GM10248 (cell line): ENCODE data around the gene TCF20.

Experiments
- CTCF ChIA-PET: fragments of 300-600 bp; sonication (Branson Sonifier 250); formaldehyde crosslinking; extraction: SDS; loops from one replicate; lab custom pipeline; 2021; ENCODE audit warnings: antibody characterized with exemption; lab: Yijun Ruan, JAX
- POLR2A ChIA-PET: fragments of 350-650 bp; sonication (Branson Sonifier 250); formaldehyde crosslinking; extraction: SDS; loops from one replicate; lab custom pipeline; 2020; ENCODE audit warnings: antibody characterized with exemption; lab: Yijun Ruan, JAX
- DNase-seq: peaks from one replicate; pipeline ENCODE4 v3.0.0; 2012; ENCODE audit errors: extremely low spot score
- TF ChIP-seq, protein P1 (sequence below): IDR thresholded peaks from 2 replicates; pipeline ENCODE4 v1.5.1; 2012; ENCODE audit warnings: mild to moderate bottlenecking, low read depth; ENCODE audit errors: extremely low read depth, missing control alignments, control extremely low read depth

TCF20 gene

DNA sequence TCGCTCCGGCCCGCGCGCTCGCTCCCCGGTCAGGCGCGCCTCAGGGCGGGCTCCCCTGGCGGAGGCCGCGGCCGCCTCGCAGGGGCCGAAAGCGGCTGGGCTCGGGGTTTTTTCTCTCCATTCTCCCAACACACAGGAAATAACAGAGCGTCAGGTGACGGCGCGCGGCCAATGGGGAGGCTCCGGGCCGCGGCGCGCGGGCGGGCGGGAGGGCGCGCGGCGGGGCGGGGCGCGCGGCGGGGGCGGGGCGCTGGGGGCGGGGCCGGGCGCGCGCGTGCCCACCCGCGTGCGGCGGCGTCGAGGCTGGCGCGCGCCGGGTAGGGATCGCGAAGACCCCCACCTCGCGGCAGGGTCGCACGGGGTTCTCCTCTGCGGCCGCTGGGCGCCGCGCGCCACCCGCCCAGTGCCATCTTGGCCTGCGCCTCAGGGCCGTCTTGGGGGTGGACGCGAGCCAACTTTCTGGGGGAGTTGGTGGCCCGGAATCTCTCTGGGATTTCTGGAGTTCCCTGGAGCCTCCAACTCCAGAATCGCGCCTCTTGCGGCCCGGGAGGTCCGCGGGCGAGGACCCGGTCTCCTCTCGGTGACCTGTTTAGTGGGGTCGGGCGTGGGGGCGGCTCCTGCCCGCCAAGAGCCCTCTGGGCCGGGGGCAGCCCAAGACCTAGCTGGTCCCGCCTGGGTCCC is at the start of gene TCF20:
TSS of gene TCF20 (minus strand) at position 144 of the 681 bp plus-strand sequence. CDS start 55,348 bp downstream, outside the sequence.
- peak; percentile 96 for DNase-seq
- CTCF ChIA-PET: interaction anchor here (1.5 kb wide), 1 partner anchor 17 kb away, joined by 3 read pairs; no protein-coding TSS in a partner anchor
- TF ChIP-seq, protein P1, sequence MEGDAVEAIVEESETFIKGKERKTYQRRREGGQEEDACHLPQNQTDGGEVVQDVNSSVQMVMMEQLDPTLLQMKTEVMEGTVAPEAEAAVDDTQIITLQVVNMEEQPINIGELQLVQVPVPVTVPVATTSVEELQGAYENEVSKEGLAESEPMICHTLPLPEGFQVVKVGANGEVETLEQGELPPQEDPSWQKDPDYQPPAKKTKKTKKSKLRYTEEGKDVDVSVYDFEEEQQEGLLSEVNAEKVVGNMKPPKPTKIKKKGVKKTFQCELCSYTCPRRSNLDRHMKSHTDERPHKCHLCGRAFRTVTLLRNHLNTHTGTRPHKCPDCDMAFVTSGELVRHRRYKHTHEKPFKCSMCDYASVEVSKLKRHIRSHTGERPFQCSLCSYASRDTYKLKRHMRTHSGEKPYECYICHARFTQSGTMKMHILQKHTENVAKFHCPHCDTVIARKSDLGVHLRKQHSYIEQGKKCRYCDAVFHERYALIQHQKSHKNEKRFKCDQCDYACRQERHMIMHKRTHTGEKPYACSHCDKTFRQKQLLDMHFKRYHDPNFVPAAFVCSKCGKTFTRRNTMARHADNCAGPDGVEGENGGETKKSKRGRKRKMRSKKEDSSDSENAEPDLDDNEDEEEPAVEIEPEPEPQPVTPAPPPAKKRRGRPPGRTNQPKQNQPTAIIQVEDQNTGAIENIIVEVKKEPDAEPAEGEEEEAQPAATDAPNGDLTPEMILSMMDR: no peak
- POLR2A ChIA-PET: no interaction called here

- no peak for DNase-seq
- ChIA-PET POLR2A (no interaction called here), CTCF (no interaction called here)
- TF ChIP-seq, protein P1: no peak
These were observed 48.9 kb upstream of the TCF20 start for GRCh38 chr22:42319386-42319785.

DNA sequence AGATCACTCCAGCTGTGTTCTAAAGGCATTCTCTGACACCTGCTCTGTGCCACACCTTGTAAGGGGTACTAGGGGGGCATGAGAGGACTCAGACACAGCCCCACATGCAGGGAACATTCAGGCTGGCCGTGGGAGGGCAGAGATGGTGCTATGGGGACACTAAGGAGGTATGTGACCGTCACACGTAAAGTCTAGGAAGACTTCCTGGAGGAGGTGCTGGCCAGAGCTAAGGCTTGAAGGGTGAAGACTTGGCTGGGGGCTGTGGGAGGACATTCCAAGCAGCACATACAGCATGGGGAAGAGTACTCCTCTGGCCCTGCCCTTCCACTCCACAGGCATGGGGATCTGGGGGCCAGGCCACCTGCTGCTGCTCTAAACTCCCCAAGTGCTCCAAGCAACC is 48.5 kb upstream of the TCF20 start:
- DNase-seq: no peak
- TF ChIP-seq, protein P1: no peak
- CTCF ChIA-PET: no interaction called here
- POLR2A ChIA-PET: no interaction called here

DNA sequence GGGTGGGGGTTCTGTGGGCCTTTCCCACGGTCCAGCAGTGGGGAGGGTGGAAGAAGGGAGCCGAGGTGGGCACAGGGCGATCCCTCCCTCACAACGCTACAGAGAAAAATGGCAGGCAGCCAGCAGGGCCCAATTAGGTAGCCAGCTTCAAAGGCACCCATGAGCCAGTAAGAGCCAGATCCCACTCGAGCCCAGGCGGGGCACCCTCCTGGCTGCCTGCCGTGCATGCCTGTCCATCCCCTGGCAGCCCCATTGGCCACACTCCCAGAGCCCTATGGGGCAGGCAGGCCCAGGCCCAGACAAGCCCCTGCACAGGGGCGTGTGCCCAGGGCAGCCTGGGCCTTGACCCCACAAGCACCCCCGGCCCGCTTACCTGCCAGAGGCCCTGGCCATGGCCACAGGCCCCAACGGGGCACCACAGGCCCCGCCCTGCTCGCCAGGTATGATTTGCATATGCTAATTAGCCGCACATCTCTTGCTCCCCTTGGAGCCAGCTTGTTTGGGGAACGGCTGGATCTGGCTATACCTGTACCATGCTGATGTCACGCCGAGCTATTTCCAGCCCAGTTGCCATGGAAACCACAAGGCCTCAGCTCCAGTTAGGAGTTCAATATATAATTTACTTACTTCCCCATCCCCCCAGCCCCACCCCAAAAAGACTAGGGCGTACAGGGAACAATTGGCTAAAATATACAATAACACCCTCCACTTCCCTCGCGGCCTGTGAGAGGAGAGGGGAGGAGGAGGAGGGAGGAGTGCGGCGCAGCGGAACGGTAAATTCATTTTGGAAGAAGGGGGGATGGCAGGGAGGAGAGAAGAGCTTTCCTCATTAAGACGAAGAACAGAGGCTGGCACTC is 47.5 kb upstream of the TCF20 start:
- TF ChIP-seq, protein P1: no peak
- ChIA-PET CTCF (no interaction called here), POLR2A (no interaction called here)
- DNase-seq: no peak

- CTCF ChIA-PET: interaction anchor here (1.8 kb wide), 1 partner anchor 20 kb away, joined by 5 read pairs; no protein-coding TSS in a partner anchor
- POLR2A ChIA-PET: no interaction called here
- no peak for DNase-seq
- TF ChIP-seq, protein P1: no peak
These were observed 46.6 kb upstream of the TCF20 start for GRCh38 chr22:42317008-42317407.

DNA sequence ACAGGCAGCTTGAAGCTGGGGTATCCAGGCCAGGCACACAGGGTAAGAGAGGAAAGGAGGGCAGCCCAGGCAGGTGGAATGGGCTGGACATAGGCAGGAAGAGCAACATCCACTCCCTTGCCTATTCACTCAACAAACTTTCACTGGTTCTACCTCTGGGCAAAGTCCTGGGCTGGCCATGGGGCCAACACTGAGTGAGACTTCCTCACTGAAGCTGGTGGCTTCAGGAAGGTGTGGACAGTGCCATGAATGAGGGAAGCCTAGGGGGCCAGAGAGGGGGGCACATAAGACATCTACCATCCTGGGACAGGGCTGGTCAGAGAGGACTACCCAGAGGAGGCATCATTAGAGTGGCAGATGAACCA is 44.9 kb upstream of the TCF20 start:
- DNase-seq: no peak
- POLR2A ChIA-PET: no interaction called here
- CTCF ChIA-PET: interaction anchor here (1.8 kb wide), 1 partner anchor 19 kb away, joined by 5 read pairs; no protein-coding TSS in a partner anchor
- TF ChIP-seq, protein P1: no peak
